ENCODE results near the gene PEDS1.
"Not testable (repeated sequence)": the region's sequence is repeated elsewhere in the genome, so short reads cannot be mapped to it uniquely, and the experiment has no call there.

- not testable (repeated sequence) for TF ChIP-seq CTCF (IDR thresholded peaks at IDR 0.05)
- peak in 1 of 2 donors; percentile 11 for TF ChIP-seq POLR2A (IDR thresholded peaks at IDR 0.05)
Observed at GRCh38 chr20:50137702-50138101, 15.8 kb downstream of the PEDS1 start.
